Stimulated activated naive CD8-positive, alpha-beta T cell treated with anti-CD3 and anti-CD28 coated beads, Interleukin-15, amount 100 ng/mL, for 72 hours (primary cell): ENCODE results near the gene PRICKLE4.

Experiments used
- ATAC-seq: fragments of 150-1000 bp; cut with Tn5 transposase; 2 replicates; pipeline ENCODE4 v1.10.0; 2021; ENCODE audit warnings: mild to moderate bottlenecking, moderate library complexity
- DNase-seq, 2 donors: peaks; one replicate each; pipeline ENCODE4 v3.0.0; 2021 to 2022
- H3K27ac Mint-ChIP-seq, 2 donors: one replicate each; pipeline ENCODE4 v1.8.0; 2022; ENCODE audit warnings: mild to moderate bottlenecking in 2 of 2, mixed read lengths in 2 of 2, moderate library complexity in 2 of 2
- H3K27me3 Mint-ChIP-seq: one replicate; pipeline ENCODE4 v1.8.0; 2022; ENCODE audit warnings: mixed read lengths
- H3K4me1 Mint-ChIP-seq: one replicate; pipeline ENCODE4 v1.8.0; 2022; ENCODE audit warnings: mild to moderate bottlenecking, mixed read lengths
- H3K4me3 Mint-ChIP-seq, 2 donors: one replicate each; pipeline ENCODE4 v1.8.0; 2022; ENCODE audit warnings: mild to moderate bottlenecking in 2 of 2, mixed read lengths in 2 of 2, moderate library complexity in 1 of 2
- H3K9me3 Mint-ChIP-seq, 2 donors: one replicate each; pipeline ENCODE4 v1.8.0; 2022; ENCODE audit warnings: mixed read lengths in 2 of 2

PRICKLE4 gene, protein sequence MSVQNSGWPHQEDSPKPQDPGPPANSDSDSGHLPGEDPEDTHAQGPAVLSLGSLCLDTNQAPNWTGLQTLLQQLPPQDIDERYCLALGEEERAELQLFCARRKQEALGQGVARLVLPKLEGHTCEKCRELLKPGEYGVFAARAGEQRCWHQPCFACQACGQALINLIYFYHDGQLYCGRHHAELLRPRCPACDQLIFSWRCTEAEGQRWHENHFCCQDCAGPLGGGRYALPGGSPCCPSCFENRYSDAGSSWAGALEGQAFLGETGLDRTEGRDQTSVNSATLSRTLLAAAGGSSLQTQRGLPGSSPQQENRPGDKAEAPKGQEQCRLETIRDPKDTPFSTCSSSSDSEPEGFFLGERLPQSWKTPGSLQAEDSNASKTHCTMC

DNA sequence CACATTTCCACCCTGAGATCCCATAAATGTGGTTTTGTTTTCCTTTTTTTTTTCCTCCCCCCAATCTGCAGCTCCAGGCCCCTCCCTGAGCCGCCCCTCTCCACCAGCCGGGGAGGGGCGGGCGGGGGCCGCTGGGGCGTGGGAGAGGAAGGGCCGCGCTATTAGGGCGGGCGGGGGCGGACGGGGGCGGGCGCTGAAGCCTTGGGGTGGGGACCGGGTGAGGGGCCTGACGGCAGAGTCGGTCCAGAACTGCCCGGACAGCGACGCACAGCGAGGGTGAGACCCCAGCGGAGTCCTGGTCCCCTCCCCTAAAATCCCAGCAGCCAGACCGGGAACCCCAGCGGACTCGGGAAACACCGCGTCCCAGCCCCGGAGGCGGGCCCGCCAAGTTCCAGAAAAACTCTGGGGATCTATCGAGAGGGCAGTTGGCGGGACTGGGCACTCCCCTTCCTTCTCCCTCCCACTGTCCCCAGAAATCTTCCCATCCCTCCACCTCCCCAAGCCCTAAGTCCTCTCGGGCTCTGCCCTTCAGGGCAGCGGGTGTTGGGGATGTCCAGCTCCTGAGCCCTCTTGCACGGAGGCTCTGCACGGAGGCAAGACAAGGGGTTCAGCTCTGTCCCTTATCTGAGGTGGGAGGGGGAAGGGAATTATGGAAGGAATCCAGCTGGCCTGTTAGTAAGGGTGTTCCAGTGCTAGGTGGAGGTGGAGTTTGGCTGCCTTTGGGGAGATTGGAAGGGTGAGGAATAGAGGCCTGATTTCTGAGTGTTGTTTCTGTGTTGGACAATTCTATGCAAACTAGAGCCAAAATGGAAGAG lies at the start of gene PRICKLE4:
Gene PRICKLE4 (plus strand): TSS at position 232 of the 815 bp plus-strand sequence. CDS start 2,692 bp downstream, outside the sequence.
- Mint-ChIP-seq H3K4me3 (peak within 1 kb of the TSS; percentile 92 to 94), H3K4me1 (peaks cover 27% of the 10 kb centered on the region), H3K9me3 (no peaks in the 10 kb centered on the region), H3K27me3 (peaks cover 10% of the 10 kb centered on the region), H3K27ac (peak within 1 kb of the TSS; percentile 52 to 78)
- DNase-seq (no peak), ATAC-seq (no peak)

DNA sequence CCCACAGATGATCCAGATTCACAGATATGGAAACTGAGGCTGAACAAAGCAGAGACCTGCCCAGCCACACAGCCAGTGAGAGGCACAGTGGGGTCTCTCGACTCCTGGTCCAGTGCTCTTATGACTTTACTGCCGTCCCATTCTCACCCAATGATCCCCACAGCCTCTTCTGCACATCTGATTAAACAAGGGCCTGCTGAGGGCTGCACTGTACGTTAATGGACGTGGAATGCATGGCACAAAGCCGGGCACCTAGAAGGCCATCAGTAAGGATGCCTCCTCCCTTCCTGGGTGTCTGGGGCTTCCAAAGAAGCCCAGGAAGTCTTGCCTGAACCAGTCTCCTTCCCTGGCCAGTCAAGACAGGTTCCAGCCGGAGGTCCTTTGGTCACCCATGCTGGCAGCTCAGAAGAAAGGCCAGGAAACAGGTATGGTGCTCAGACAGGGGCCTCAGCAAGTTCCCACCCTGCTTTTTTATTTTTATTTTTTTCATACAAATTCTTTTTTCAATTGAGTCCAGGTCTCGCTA lies 49.0 kb upstream of the PRICKLE4 start:
- no peak for DNase-seq
- Mint-ChIP-seq H3K27ac (no peak overlapping the region), H3K9me3 (no peaks in the 10 kb centered on the region), H3K4me3 (peak overlapping the region; percentile 25 to 44), H3K27me3 (no peaks in the 10 kb centered on the region), H3K4me1 (peaks cover 60% of the 10 kb centered on the region)
- ATAC-seq = no peak

DNA sequence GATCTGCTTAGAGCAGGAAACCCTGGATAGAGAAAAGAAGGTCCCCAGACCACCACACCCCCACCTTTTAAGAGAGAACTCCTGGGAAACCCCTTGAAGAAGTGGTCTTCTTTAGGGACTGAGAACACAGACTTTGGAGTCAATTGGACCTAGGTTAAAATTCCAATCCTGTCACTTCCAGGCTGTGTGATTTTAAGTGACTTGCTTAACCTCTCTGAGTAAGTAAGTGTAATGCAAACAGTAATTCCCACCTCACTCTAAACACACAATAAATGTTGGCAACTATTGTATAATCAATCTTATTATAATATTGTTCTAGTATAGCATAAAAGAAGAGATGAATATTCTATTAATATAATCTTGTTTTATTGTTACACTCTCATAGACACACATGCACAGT lies 48.4 kb upstream of the PRICKLE4 start:
- DNase-seq (no peak), ATAC-seq (no peak)
- peaks cover 56% of the 10 kb centered on the region for H3K4me1 Mint-ChIP-seq
- peak overlapping the region in 1 of 2 donors; percentile 80 for H3K27ac Mint-ChIP-seq
- no peaks in the 10 kb centered on the region for H3K9me3 Mint-ChIP-seq
- H3K27me3 Mint-ChIP-seq = no peaks in the 10 kb centered on the region
- peak overlapping the region; percentile 56 to 85 for H3K4me3 Mint-ChIP-seq

DNA sequence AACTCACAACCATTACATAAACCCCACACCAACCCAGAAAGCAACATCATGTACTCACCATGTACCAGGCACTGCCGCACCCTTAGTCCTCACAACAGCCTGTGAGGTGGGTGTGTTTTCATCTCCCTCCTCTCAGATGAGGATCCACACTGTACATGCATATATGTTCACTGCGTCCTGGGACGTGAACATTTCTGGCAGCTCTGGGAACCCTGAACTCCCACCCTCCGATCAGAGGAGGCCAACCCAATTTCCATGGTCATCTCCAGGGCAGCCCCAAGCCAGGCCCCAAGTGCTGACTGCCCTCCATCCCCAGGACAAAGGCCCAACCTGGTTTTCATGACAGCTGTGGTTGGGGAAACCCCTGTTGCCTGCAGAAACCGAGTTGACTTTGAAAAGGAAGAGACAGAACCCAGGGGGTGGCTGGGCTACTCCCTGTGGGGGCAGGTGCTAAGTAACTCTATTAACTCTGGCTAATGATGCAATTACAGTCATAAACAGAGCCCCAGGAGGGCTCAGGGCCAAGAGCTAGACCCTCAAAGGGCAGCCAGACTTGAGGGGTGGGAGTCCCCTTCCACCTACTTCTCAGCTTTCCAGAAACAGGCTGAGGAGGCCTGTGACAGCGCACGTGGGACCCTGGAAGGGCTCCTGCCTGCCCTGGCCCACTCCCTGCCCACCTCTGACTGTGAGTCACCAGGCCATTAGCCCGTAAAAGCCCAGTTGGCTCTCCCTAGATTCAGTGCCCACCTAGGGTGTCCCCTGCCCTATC lies 47.8 kb upstream of the PRICKLE4 start:
- peaks cover 55% of the 10 kb centered on the region for H3K4me1 Mint-ChIP-seq

DNA sequence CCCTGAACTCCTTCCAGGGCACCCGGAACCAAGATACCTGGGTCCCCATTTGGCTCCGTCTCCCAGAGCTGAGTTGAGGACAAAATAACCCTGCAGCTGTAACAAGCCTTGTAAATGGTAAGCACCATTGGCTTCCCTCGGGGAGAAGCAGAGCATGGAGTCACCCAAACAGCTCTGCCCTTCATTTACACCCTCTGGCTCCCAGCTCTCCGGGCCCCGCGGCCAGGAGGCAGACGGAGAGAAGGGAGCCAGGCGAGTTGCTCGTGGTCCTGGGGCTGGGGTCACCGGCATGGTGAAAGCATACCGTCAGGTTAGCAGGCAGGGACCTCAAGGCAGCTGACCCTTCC lies 47.2 kb upstream of the PRICKLE4 start:
- Mint-ChIP-seq H3K27me3 (no peaks in the 10 kb centered on the region), H3K4me1 (peaks cover 55% of the 10 kb centered on the region), H3K9me3 (no peaks in the 10 kb centered on the region), H3K27ac (peak overlapping the region; percentile 92 to 93), H3K4me3 (peak overlapping the region; percentile 56 to 85)
- peak in 1 of 2 donors; percentile 37 for DNase-seq
- ATAC-seq = peak; percentile 1

More for the DNA sequence above, 47.8 kb upstream of the PRICKLE4 start:
- H3K27ac Mint-ChIP-seq = peak overlapping the region; percentile 92 to 93
- ATAC-seq = peak; percentile 72
- no peaks in the 10 kb centered on the region for H3K27me3 Mint-ChIP-seq
- no peaks in the 10 kb centered on the region for H3K9me3 Mint-ChIP-seq
- H3K4me3 Mint-ChIP-seq = peak overlapping the region; percentile 56 to 85
- peak; percentile 70 to 83 for DNase-seq

DNA sequence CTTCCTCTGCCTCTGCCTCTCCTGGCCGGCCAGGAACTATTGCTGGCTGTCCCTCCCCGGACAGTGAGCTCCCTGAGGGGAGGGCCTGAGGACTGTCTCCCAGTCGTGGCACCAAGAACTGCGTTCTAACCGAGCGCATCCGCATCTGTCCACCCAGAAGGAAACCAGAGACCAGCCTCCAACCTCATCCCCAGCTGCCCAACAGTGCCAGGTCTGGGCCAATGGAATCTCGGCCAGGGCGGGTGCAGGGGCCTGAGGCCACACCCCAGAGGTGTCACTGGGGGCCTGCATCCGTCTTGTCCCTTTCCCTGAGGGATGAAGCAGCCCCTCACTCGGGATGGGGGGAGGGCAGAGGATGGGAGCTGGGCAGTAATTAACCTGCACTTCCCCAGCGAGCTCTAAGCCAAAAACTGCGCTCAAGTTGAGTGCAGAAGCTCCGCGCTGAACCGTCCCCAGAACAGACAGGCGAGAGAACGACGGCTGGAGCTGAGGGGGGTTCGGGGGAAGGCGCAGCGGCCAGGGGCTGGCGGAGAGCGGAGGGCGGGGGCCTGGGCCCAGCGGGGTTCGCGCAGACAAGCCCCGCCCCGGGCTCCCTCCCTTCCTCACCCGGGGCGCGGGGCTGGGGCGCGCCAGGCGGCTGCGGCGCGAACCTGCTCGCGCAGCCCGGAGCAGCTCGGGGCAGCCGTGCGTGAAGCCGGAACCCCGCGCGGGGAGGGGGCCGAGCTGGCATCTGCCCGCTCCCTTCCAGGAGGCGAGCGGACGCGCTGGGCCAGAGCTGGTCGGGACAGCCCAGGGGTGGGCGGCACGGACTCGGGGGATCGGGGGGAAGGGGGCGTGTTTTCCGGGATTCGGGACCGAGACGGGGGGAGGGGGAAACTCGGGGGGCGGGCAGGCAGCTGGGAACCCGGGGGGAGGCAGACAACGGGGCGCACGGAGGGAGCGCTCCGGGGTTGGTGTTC lies 46.6 kb upstream of the PRICKLE4 start:
- Mint-ChIP-seq H3K4me3 (peak overlapping the region; percentile 56 to 85), H3K9me3 (no peaks in the 10 kb centered on the region), H3K4me1 (peaks cover 51% of the 10 kb centered on the region), H3K27me3 (no peaks in the 10 kb centered on the region), H3K27ac (peak overlapping the region; percentile 82 to 86)
- DNase-seq (peak; percentile 78 to 79), ATAC-seq (peak; percentile 72)

DNA sequence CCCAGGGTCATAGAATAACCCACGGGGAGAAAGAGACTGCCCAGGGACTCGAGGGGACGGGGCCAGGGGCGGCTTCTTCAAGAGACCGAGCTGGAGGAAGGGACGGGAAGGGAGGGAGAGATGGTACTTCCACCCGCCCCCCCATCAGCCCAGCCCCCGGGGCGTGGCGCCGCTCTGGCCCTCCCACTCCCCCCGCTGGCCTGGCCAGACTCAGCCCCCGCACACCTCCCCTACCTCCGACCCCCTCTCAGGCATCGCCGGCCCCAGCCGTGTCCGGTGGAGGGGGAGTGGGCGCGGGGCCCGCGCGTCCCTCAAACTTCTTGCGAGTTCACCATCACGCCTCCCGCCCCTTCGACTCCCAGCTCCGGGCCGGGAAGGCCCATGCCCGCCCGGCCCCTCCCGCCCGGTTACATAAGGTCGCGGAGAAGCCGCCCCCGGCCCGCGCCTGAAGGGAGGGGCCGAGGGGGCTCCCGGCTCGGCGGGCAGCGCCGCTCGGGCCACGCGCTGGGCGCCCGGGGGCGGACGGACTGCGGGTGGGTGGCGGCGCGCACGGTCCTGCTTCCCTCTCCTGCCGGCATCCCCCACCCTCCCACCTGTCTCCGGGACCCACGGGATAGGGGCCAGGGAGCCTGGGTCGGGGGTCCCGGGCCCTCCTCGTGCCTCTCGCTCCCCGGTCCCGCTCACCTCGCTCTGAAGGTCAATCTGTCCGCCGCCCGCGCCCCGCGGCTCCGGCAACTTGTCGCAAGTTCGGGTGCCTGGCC lies 45.7 kb upstream of the PRICKLE4 start:
- H3K27me3 Mint-ChIP-seq = no peaks in the 10 kb centered on the region
- ATAC-seq = peak; percentile 48
- H3K9me3 Mint-ChIP-seq = no peaks in the 10 kb centered on the region
- H3K4me3 Mint-ChIP-seq = peak overlapping the region; percentile 81 to 85
- H3K4me1 Mint-ChIP-seq = peaks cover 43% of the 10 kb centered on the region
- peak; percentile 71 to 75 for DNase-seq
- H3K27ac Mint-ChIP-seq = peak overlapping the region in 1 of 2 donors; percentile 34

DNA sequence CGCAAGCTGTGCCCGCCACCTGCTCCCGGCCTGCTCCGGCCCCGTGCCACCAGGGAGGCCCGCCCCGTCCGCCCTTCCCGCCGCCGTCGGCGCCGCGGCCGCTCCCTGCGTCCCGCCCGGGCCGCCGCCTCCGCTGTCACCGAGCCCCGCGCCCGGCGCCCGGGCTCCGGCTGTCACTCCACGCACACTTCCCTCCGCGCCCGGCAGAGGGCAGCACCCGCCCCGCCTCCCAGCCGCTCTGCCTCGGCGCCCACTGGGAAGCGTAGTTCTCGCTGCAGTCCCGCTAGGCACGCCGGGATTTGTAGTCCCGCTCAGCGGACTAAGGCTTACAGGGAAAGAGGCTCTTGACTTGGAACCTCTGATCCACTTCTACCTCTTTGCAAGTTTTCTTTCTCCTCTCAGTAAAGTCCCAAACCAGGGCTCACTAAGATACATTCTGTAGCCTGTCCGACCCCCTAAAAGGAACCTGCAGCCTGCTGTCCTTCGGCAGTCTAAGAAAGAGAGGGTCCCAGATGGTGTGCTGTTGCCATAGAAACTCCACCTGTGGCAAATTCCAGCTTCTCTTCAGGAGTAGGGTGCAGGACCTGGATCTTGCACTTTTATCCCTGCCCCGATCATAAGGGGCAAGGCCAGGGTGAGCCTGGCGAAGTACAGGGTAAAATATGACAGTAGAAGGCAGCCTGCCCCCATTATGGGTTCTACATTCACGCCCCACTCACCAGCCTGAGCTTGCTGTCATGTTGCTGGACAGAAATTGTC lies 45.0 kb upstream of the PRICKLE4 start, which contains the start of gene TFEB:
Gene TFEB (minus strand): TSS at position 182 of the 759 bp plus-strand sequence. CDS start 44,395 bp downstream, outside the sequence.
- H3K4me3 Mint-ChIP-seq = peak within 1 kb of the TSS; percentile 81 to 85
- H3K9me3 Mint-ChIP-seq = no peaks in the 10 kb centered on the region
- peak; percentile 54 for ATAC-seq
- peaks cover 36% of the 10 kb centered on the region for H3K4me1 Mint-ChIP-seq
- H3K27me3 Mint-ChIP-seq = no peaks in the 10 kb centered on the region
- peak within 1 kb of the TSS in 1 of 2 donors; percentile 34 for H3K27ac Mint-ChIP-seq
- peak; percentile 94 to 97 for DNase-seq

DNA sequence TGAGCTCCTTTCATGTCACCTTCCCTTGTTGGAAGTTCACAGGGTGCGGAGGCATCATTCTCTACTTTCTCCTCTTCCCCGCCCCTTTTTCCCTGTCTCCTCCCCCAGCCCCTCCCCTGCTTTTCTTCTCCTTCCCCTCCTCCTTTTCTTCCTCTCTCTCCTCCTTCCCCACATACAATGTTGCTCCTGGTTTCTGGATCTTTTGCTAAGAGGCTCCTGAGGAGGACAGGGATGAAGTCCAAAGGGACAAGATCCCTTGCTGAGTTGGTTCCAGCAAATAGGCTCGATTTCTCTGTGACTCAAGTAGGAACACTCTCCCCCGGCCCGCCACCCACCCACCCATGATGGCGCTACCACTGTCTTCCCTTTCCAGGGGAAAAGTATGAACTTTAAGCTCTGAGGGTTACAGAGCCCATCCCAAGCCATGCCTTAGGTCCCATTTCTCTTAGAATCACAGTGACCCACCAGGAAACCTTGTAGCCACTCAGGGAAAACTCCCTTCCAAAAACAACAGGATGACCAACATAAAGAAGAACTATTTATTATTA lies 44.3 kb upstream of the PRICKLE4 start:
- no peak for ATAC-seq
- Mint-ChIP-seq H3K4me3 (no peak overlapping the region), H3K27me3 (no peaks in the 10 kb centered on the region), H3K27ac (no peak overlapping the region), H3K4me1 (peaks cover 29% of the 10 kb centered on the region), H3K9me3 (no peaks in the 10 kb centered on the region)
- no peak for DNase-seq

DNA sequence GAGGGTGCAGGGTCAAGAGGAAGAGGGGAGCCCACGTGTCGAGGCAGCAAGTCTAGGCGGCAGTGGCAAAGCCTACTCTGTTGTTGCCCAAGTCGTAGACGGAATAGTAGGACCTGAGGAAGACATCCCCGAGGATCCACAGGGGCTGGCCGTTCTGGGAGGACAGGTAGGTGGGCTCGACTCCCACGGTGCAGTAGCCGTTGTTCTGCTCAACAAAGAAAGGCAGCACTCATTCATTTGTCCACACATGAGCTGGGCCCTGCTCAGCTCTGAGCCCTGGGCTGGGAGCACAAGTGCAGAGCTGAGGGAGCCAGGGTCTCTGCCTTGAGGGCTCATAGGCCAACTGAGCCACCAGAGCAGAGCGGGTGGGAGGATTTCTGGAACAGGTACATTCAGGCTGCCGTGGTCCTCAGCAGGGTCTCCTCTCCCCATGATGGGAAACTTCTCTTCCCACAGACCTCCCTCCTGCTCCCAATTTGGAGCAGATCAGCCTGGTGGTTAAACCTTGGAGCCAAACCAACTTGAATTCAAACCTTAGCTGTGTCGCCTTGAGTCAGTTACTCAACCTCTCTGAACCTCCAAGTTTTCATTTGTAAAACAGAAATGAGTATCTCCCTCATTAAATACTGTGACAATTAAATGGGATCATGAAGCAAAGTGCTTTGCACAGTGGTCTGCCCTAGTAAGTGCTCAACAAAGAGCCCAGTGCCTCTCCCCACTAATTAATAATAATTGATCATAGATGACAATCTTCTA lies 43.6 kb upstream of the PRICKLE4 start:
- Mint-ChIP-seq H3K27me3 (no peaks in the 10 kb centered on the region), H3K4me3 (no peak overlapping the region), H3K9me3 (no peaks in the 10 kb centered on the region), H3K4me1 (peaks cover 23% of the 10 kb centered on the region), H3K27ac (no peak overlapping the region)
- ATAC-seq (no peak), DNase-seq (no peak)

DNA sequence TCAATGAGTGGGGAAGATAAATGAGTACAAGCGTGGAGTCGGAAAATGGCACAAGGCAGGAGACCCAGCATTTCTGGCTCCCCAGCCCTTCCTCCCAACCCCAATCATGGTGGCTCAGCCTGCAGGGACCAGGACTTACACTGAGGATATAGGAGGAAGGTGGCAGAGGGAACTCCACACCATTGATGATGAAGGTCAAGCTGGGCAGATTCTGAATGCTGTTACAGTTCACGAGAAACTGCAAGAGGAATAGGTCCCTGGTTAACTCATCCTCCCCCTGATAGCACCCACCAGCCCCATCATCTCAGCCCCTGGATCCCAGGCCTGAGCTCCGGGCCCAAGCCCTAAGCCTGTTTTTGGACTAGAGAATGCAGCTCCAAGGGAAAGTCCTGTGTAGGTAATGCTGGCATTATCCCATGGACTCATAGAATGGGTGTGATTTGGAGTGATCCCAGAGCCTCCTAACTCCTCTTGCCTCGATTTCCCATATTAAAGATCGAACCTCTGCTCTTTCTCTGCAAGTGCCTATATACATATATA lies 42.9 kb upstream of the PRICKLE4 start:
- ATAC-seq (no peak), DNase-seq (no peak)
- Mint-ChIP-seq H3K9me3 (no peaks in the 10 kb centered on the region), H3K27ac (no peak overlapping the region), H3K27me3 (no peaks in the 10 kb centered on the region), H3K4me3 (no peak overlapping the region), H3K4me1 (peaks cover 17% of the 10 kb centered on the region)

DNA sequence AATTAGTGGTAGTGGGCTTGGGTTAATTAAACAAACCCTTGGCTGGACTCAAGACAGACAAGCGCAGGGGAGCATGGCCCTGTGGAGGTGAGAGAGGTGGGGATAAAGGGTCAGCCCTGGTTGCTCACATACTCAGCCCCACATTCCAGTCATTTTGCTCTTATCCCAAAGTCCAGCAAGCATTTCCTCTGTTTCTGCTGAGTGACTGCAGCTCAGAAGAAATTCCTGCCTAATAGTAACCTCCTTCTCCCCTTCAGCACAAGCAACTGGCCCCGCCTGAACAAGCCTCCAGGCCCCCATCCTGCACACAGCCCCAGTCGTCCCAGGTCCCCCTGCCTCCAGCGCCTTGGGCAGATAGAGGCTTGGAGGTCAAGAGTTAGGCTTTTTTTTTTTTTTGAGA lies 41.5 kb upstream of the PRICKLE4 start:
- Mint-ChIP-seq H3K27ac (no peak overlapping the region), H3K27me3 (no peaks in the 10 kb centered on the region), H3K4me3 (no peak overlapping the region), H3K9me3 (no peaks in the 10 kb centered on the region), H3K4me1 (peaks cover 9% of the 10 kb centered on the region)
- DNase-seq (no peak), ATAC-seq (no peak)
